Neural cell (in vitro differentiated cells): ENCODE data around the gene C10orf143.

ENCODE experiments used
- CTCF ChIP-seq: fragments of 450-650 bp; IDR thresholded peaks from 2 replicates; pipeline ENCODE4 v1.5.1; 2014; ENCODE audit warnings: antibody characterized with exemption, mild to moderate bottlenecking, moderate library complexity; ENCODE audit not compliant: poor library complexity, severe bottlenecking
- EP300 ChIP-seq: fragments of 450-650 bp; conservative IDR thresholded peaks from 2 replicates; pipeline ENCODE4 v1.6.1; 2014; ENCODE audit warnings: antibody characterized with exemption, mild to moderate bottlenecking, moderate library complexity; ENCODE audit not compliant: poor library complexity, severe bottlenecking
- EZH2 ChIP-seq: fragments of 200-600, 300-800 bp; shearing (Covaris generic), sonication (generic); IDR thresholded peaks from 2 replicates; pipeline ENCODE4 v1.6.1; 2014; ENCODE audit warnings: antibody characterized with exemption, low read length, borderline replicate concordance, mild to moderate bottlenecking; ENCODE audit not compliant: insufficient read depth, poor library complexity, severe bottlenecking
- TAF1 ChIP-seq: IDR thresholded peaks from 2 replicates; pipeline ENCODE4 v1.6.1; 2012; ENCODE audit warnings: low read depth

- no peak for TF ChIP-seq CTCF
- no peak for TF ChIP-seq EZH2
- no peak for TF ChIP-seq TAF1
- TF ChIP-seq EP300: no peak
Measured at GRCh38 chr10:130029209-130029608, 81.4 kb downstream of the C10orf143 start.
